Liver (tissue), 3 donors: ENCODE results near the gene VRTN.

ENCODE experiments used
- EGR1 ChIP-seq, 2 donors: IDR thresholded peaks; 2 replicates each; pipeline ENCODE4 v1.6.1; 2016 to 2018; ENCODE audit warnings: antibody characterized with exemption in 2 of 2, low read depth in 2 of 2
- FOXA1 ChIP-seq: IDR thresholded peaks from 2 replicates; pipeline ENCODE4 v1.6.1; 2016; ENCODE audit warnings: antibody characterized with exemption
- GABPA ChIP-seq, 2 donors: IDR thresholded peaks in 1 of 2; conservative IDR thresholded peaks in 1 of 2; 2 replicates each; pipeline ENCODE4 v1.6.1; 2016; ENCODE audit warnings: antibody characterized with exemption in 2 of 2, mild to moderate bottlenecking in 1 of 2, moderate library complexity in 1 of 2
- NR2F2 ChIP-seq: IDR thresholded peaks from 2 replicates; pipeline ENCODE4 v1.6.1; 2016; ENCODE audit warnings: antibody characterized with exemption
- TF ChIP-seq, protein P1 (sequence below): IDR thresholded peaks from 2 replicates; pipeline ENCODE4 v1.6.1; 2016; ENCODE audit warnings: antibody characterized with exemption, mild to moderate bottlenecking
- TF ChIP-seq, protein P2 (sequence below): fragments of 150-350 bp; IDR thresholded peaks from 2 replicates; pipeline ENCODE4 v1.5.1; 2017; ENCODE audit warnings: improper control_type of control experiment, low read depth, low read length; ENCODE audit not compliant: missing input control
- donor health status: healthy.
- donor health status: healthy.

DNA sequence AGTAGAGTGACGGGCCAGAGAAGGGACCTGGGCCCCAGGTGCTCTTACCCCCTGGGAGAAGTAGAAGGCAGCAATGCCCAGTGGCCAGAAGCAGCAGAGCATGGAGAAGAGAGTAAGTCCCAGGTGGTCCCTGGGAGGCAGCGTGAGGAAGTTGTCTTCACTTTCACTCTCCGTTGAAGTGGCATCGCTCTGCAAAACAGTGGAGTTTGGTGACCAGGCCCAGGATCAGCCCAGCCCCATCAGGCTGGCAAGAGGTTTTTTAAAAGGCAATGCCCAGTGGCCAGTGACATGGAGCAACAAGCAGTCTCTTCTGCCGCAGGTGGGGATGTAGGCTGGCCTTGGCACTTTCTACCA is 59.5 kb downstream of the VRTN start:
- TF ChIP-seq NR2F2 (no peak), FOXA1 (no peak), GABPA (IDR thresholded peaks at IDR 0.05 in 1 of 2, conservative IDR thresholded peaks at IDR 0.05 in 1 of 2) (no peak), EGR1 (IDR thresholded peaks at IDR 0.05; ENCODE audit: low read depth in 2 of 2) (no peak)
- TF ChIP-seq, protein P1, sequence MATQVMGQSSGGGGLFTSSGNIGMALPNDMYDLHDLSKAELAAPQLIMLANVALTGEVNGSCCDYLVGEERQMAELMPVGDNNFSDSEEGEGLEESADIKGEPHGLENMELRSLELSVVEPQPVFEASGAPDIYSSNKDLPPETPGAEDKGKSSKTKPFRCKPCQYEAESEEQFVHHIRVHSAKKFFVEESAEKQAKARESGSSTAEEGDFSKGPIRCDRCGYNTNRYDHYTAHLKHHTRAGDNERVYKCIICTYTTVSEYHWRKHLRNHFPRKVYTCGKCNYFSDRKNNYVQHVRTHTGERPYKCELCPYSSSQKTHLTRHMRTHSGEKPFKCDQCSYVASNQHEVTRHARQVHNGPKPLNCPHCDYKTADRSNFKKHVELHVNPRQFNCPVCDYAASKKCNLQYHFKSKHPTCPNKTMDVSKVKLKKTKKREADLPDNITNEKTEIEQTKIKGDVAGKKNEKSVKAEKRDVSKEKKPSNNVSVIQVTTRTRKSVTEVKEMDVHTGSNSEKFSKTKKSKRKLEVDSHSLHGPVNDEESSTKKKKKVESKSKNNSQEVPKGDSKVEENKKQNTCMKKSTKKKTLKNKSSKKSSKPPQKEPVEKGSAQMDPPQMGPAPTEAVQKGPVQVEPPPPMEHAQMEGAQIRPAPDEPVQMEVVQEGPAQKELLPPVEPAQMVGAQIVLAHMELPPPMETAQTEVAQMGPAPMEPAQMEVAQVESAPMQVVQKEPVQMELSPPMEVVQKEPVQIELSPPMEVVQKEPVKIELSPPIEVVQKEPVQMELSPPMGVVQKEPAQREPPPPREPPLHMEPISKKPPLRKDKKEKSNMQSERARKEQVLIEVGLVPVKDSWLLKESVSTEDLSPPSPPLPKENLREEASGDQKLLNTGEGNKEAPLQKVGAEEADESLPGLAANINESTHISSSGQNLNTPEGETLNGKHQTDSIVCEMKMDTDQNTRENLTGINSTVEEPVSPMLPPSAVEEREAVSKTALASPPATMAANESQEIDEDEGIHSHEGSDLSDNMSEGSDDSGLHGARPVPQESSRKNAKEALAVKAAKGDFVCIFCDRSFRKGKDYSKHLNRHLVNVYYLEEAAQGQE = no peak
- TF ChIP-seq, protein P2, sequence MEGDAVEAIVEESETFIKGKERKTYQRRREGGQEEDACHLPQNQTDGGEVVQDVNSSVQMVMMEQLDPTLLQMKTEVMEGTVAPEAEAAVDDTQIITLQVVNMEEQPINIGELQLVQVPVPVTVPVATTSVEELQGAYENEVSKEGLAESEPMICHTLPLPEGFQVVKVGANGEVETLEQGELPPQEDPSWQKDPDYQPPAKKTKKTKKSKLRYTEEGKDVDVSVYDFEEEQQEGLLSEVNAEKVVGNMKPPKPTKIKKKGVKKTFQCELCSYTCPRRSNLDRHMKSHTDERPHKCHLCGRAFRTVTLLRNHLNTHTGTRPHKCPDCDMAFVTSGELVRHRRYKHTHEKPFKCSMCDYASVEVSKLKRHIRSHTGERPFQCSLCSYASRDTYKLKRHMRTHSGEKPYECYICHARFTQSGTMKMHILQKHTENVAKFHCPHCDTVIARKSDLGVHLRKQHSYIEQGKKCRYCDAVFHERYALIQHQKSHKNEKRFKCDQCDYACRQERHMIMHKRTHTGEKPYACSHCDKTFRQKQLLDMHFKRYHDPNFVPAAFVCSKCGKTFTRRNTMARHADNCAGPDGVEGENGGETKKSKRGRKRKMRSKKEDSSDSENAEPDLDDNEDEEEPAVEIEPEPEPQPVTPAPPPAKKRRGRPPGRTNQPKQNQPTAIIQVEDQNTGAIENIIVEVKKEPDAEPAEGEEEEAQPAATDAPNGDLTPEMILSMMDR = no peak
